ENCODE measurements around the gene STAM. TPM values are rescaled to one million over a fixed set of nuclear protein-coding genes. Genes with fewer than 3 reads are reported as not detected.

Gene STAM
- total RNA-seq, 1 donor from 2014 or later: 29.0 TPM

- H3K4me3 Mint-ChIP-seq: no peak overlapping the region
- H3K27ac Mint-ChIP-seq (ENCODE audit: unreplicated experiment): no peak overlapping the region
- H3K36me3 Mint-ChIP-seq (ENCODE audit: low read depth): peaks cover 6% of the 10 kb centered on the region
- DNase-seq (ENCODE audit: low read depth, low spot score): no peak
- peaks cover 5% of the 10 kb centered on the region for H3K4me1 Mint-ChIP-seq
- H3K27me3 Mint-ChIP-seq (ENCODE audit: low read depth): no peaks in the 10 kb centered on the region
- TF ChIP-seq CTCF (conservative IDR thresholded peaks at IDR 0.05): no peak
- H3K9me3 Mint-ChIP-seq: peaks cover 4% of the 10 kb centered on the region
Observed at GRCh38 chr10:17675638-17676037, 31.7 kb downstream of the STAM start.

- Mint-ChIP-seq H3K27ac (ENCODE audit: unreplicated experiment) (no peak overlapping the region), H3K9me3 (peaks cover 4% of the 10 kb centered on the region), H3K4me3 (no peak overlapping the region), H3K27me3 (ENCODE audit: low read depth) (no peaks in the 10 kb centered on the region), H3K36me3 (ENCODE audit: low read depth) (peaks cover 6% of the 10 kb centered on the region), H3K4me1 (no peaks in the 10 kb centered on the region)
- no peak for TF ChIP-seq CTCF (conservative IDR thresholded peaks at IDR 0.05)
- no peak for DNase-seq (ENCODE audit: low read depth, low spot score)
Observed at GRCh38 chr10:17676919-17677318, 33.0 kb downstream of the STAM start.

- no peak for TF ChIP-seq CTCF (conservative IDR thresholded peaks at IDR 0.05)
- Mint-ChIP-seq H3K4me1 (no peaks in the 10 kb centered on the region), H3K36me3 (ENCODE audit: low read depth) (peaks cover 6% of the 10 kb centered on the region), H3K9me3 (peaks cover 4% of the 10 kb centered on the region), H3K27me3 (ENCODE audit: low read depth) (no peaks in the 10 kb centered on the region), H3K27ac (ENCODE audit: unreplicated experiment) (no peak overlapping the region), H3K4me3 (no peak overlapping the region)
- DNase-seq (ENCODE audit: low read depth, low spot score): no peak
Observed at GRCh38 chr10:17682236-17682946, 38.4 kb downstream of the STAM start.

- peaks cover 4% of the 10 kb centered on the region for H3K9me3 Mint-ChIP-seq
- no peaks in the 10 kb centered on the region for H3K4me1 Mint-ChIP-seq
- H3K36me3 Mint-ChIP-seq (ENCODE audit: low read depth): peaks cover 6% of the 10 kb centered on the region
- H3K27ac Mint-ChIP-seq (ENCODE audit: unreplicated experiment): no peak overlapping the region
- H3K27me3 Mint-ChIP-seq (ENCODE audit: low read depth): no peaks in the 10 kb centered on the region
- DNase-seq (ENCODE audit: low read depth, low spot score): no peak
- H3K4me3 Mint-ChIP-seq: no peak overlapping the region
- TF ChIP-seq CTCF (conservative IDR thresholded peaks at IDR 0.05): no peak
Observed at GRCh38 chr10:17683541-17683940, 39.6 kb downstream of the STAM start.

- H3K36me3 Mint-ChIP-seq (ENCODE audit: low read depth): peaks cover 6% of the 10 kb centered on the region
- no peak for DNase-seq (ENCODE audit: low read depth, low spot score)
- no peak for TF ChIP-seq CTCF (conservative IDR thresholded peaks at IDR 0.05)
- no peak overlapping the region for H3K4me3 Mint-ChIP-seq
- no peak overlapping the region for H3K27ac Mint-ChIP-seq (ENCODE audit: unreplicated experiment)
- no peaks in the 10 kb centered on the region for H3K4me1 Mint-ChIP-seq
- H3K9me3 Mint-ChIP-seq: no peaks in the 10 kb centered on the region
- H3K27me3 Mint-ChIP-seq (ENCODE audit: low read depth): no peaks in the 10 kb centered on the region
Observed at GRCh38 chr10:17684537-17684936, 40.6 kb downstream of the STAM start.
